BJ (cell line): ENCODE results near the gene MGAT4B. TPM values are rescaled to one million over a fixed set of nuclear protein-coding genes. Genes with fewer than 3 reads are reported as not detected.

ENCODE experiments used
- CTCF ChIA-PET: fragments of 350-600 bp; formaldehyde crosslinking; extraction: SDS; loops from one replicate; lab custom pipeline; 2021; ENCODE audit warnings: antibody characterized with exemption, inconsistent platforms; lab: Yijun Ruan, JAX
- POLR2A ChIA-PET: fragments of 300-600 bp; sonication (Branson Sonifier 250); formaldehyde crosslinking; extraction: SDS; loops from one replicate; lab custom pipeline; 2021; ENCODE audit warnings: antibody characterized with exemption; lab: Charles Lee
- DNase-seq: peaks from one replicate; pipeline ENCODE4 v3.0.0-alpha.2; 2011; ENCODE audit warnings: low read depth
- H3K27me3 ChIP-seq: 2 replicates; pipeline ENCODE4 v1.6.0; 2011; ENCODE audit warnings: low read length; ENCODE audit not compliant: control insufficient read depth, insufficient read depth
- H3K36me3 ChIP-seq: 2 replicates; pipeline ENCODE4 v1.5.1; 2011; ENCODE audit warnings: low read length; ENCODE audit not compliant: control insufficient read depth, insufficient read depth
- H3K4me3 ChIP-seq: 2 replicates; pipeline ENCODE4 v1.5.1; 2011; ENCODE audit warnings: low read depth, mild to moderate bottlenecking, control low read depth, low read length
- CTCF ChIP-seq: IDR thresholded peaks from 2 replicates; pipeline ENCODE4 v1.5.1; 2011; ENCODE audit warnings: low read depth, mild to moderate bottlenecking, control low read depth, inconsistent platforms, low read length, moderate library complexity; ENCODE audit not compliant: insufficient read depth
- polyA minus RNA-seq: library from RNA; depleted of rRNA, polyadenylated mRNA; stranded (reverse); fragments of >200 nt; gene quantifications from 2 replicates; pipeline ENCODE4 v1.2.3, GENCODE V29; 2011; rRNA and poly(A)+ RNA removed
- polyA plus RNA-seq: library from polyadenylated mRNA; depleted of rRNA; stranded (reverse); fragments of >200 nt; gene quantifications from 2 replicates; pipeline ENCODE4 v1.2.3, GENCODE V29; 2011; rRNA removed

The MGAT4B gene
- 91.7 and 131 TPM in 2 replicates for polyA plus RNA-seq
- 96.3 and 122 TPM in 2 replicates for polyA minus RNA-seq

DNA sequence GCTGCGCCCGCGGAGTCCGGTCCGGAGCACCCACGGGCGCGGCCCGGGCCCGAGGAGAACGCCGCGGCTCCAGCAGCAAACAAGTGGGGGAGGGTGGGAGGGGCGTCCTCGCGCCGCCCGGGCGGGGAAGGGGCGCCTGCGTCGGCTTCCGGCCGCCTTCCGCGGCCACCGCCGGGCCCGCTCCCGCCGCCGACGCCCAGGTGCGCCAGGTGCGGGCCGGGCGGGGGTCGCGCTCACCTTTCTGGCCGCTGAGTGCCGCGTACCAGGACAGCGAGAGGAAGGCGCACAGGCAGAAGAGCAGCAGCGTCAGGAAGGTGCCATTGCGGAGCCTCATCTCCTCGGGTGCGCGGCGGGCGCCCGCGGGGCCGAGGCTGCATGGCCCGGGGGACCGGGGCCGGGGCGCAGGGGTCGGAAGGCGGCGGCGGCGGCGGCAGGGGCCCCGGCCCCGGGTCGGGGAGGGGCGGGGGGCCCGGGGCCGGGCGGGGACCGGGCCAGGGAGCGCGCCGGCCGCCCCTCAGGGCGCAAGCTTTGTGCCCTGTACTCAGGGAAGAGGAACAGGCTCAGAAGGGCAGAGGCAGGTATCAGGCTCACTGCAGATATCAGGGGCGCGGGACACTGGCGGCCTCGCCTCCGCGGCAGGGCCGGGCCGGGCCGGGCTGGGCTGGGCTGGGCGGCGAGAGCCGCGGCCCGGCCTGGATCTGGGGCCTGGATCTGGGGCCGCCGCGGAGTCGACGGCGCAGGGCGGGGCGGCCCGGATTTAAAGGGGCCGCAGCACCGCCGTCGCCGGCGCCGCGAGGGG lies at the start of gene MGAT4B:
TSS of gene MGAT4B (minus strand) at position 617 of the 799 bp plus-strand sequence. CDS start at position 334, 283 bp downstream.
- no peak for DNase-seq
- Histone ChIP-seq H3K36me3 (peaks cover 8% of the 10 kb centered on the region; the same call in 1 of the 2 replicates), H3K4me3 (peak within 1 kb of the TSS; percentile 91), H3K27me3 (no peaks in the 10 kb centered on the region)
- ChIA-PET POLR2A (interaction anchor here (1.0 kb wide), 1 partner anchor 14 kb away, joined by 3 read pairs; the partner anchor contains the start of gene SQSTM1), CTCF (interaction anchor here (2.2 kb wide), 1 partner anchor 9 kb away, joined by 6 read pairs; no protein-coding TSS in a partner anchor)
- no peak for TF ChIP-seq CTCF

GRCh38 chr5:179854356-179854755 lies 47.7 kb upstream of the MGAT4B start:
- Histone ChIP-seq H3K27me3 (no peaks in the 10 kb centered on the region), H3K36me3 (peaks cover 13% of the 10 kb centered on the region), H3K4me3 (no peak overlapping the region)
- CTCF ChIA-PET = interaction anchor here (1.2 kb wide), 1 partner anchor 9 kb away, joined by 3 read pairs; no protein-coding TSS in a partner anchor
- no peak for DNase-seq
- TF ChIP-seq CTCF = no peak
- POLR2A ChIA-PET = no interaction called here

- no peak for TF ChIP-seq CTCF
- no peak overlapping the region for H3K4me3 ChIP-seq
- H3K36me3 ChIP-seq = peaks cover 16% of the 10 kb centered on the region
- H3K27me3 ChIP-seq = no peaks in the 10 kb centered on the region
- ChIA-PET CTCF (interaction anchor here (0.7 to 1.6 kb wide), 3 partner anchors 8 to 31 kb away, joined by 3 read pairs; no protein-coding TSS in a partner anchor), POLR2A (no interaction called here)
- no peak for DNase-seq
Observed at GRCh38 chr5:179852993-179853547, 46.4 kb upstream of the MGAT4B start.

- no peak overlapping the region for H3K4me3 ChIP-seq
- no peak for TF ChIP-seq CTCF
- no peaks in the 10 kb centered on the region for H3K27me3 ChIP-seq
- ChIA-PET POLR2A (no interaction called here), CTCF (no interaction called here)
- no peak for DNase-seq
- H3K36me3 ChIP-seq = peaks cover 13% of the 10 kb centered on the region
Observed at GRCh38 chr5:179841621-179842020, 35.0 kb upstream of the MGAT4B start.

DNA sequence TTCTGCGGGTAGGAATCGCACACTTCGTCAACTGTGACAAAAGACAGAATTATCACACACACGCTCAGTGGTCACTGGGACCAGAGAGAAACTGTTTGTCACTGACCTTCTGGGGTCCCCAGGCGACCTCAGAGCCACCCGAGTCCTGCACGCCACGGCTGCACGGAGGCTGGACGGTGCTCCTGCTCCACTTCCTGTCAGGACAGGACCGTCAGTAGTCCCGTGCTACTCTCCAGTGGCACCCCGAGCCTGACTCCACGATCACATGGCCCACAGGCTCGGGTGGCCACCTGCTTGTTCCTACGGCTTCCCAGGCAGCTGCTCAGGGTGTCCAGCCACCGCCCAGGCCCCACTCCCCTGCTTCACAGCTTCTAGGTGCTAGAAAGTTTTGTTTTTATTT lies 34.1 kb upstream of the MGAT4B start:
- no peak for TF ChIP-seq CTCF
- POLR2A ChIA-PET = no interaction called here
- Histone ChIP-seq H3K4me3 (no peak overlapping the region), H3K27me3 (no peaks in the 10 kb centered on the region), H3K36me3 (peaks cover 20% of the 10 kb centered on the region)
- DNase-seq = no peak
- CTCF ChIA-PET = no interaction called here
